HG03097 (cell line): Measurements from ENCODE around the gene GNG14.
"Not testable (repeated sequence)": the region's sequence is repeated elsewhere in the genome, so short reads cannot be mapped to it uniquely, and the experiment has no call there.

Source experiments
- ATAC-seq: cut with Tn5 transposase; IDR thresholded peaks from one replicate; pipeline ENCODE4 v1.9.1; 2021; ENCODE audit not compliant: unreplicated experiment, low FRiP score

GNG14 gene

GRCh38 chr19:12695096-12695495, 7.3 kb downstream of the GNG14 start:
- ATAC-seq, result no peak

- no peak for ATAC-seq
Measured at GRCh38 chr19:12695514-12695913, 7.7 kb downstream of the GNG14 start.

GRCh38 chr19:12695997-12696365, 8.2 kb downstream of the GNG14 start:
- ATAC-seq, result peak; percentile 20

GRCh38 chr19:12696366-12697335, 8.9 kb downstream of the GNG14 start, which contains the start of gene FBXW9:
Gene FBXW9, minus strand, starts transcription at chr19:12696631. Its CDS starts 50 bp downstream, at chr19:12696581.
- ATAC-seq, result peak; percentile 54

- not testable (repeated sequence) for ATAC-seq
Measured at GRCh38 chr19:12697425-12697824, 9.6 kb downstream of the GNG14 start.

DNA sequence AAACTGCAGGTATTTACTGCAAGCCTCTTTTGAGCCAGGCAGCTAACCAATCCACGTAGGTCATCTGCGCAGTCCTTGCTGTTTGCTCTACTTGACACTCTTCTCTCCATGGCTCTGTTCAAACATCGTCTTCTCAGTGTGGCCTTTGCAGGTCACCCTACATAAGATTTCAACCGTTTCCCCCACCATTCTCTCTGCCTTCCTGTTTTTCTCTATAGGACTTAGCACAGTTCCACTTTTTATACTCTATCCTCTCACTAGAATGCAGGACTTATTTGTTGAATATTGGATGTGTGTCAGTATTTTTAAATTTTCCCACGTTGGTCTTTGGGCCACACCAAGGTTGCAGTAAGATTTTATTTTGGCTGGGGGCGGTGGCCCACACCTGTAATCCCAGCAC, 10.3 kb downstream of the GNG14 start:
- no peak for ATAC-seq

GRCh38 chr19:12701596-12702282, 13.9 kb downstream of the GNG14 start:
- ATAC-seq, result no peak

- ATAC-seq, result no peak
Measured at GRCh38 chr19:12703046-12703445, 15.2 kb downstream of the GNG14 start.

DNA sequence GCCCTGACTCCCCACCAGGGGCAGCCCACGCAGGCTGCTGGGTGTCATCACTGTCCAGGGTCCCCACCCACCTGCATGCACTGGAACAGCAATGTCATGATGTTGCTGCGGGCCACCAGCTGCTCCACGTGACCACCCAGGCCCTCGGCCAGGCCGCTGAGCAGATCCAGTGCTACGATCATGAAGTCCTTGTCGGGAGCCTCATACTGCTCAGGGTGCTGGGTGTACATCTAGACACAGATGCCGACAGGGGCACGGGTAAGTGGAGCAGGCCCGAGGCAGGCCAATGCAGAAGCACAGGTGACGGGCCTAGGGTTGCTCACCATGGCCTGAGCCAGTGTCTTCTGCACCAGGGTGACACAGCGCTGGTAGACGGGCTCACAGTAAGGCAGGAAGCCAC, 17.4 kb downstream of the GNG14 start:
- no peak for ATAC-seq

GRCh38 chr19:12705654-12706331, 18.0 kb downstream of the GNG14 start:
- no peak for ATAC-seq

DNA sequence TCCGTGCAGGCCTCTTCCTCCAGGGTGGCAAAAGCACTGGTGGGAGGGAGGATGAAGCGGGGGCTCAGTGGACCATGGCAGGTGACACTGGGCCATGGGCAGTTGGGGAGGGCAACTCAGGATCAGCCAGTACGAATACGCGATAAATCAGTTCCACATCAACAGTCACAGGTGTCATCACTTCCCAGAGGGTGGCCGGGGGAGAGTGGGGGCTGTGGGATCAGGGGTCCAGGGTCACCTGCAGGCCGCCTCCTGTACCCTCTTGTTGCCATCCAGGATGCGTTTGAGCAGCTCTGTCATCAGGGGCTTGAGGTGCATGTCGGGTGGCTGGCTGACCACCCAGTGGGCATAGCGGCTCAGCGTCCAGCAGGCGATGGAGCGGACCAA, 18.5 kb downstream of the GNG14 start:
- ATAC-seq, result no peak

- no peak for ATAC-seq
Measured at GRCh38 chr19:12708641-12709040, 20.8 kb downstream of the GNG14 start.

GRCh38 chr19:12711187-12711586, 23.4 kb downstream of the GNG14 start:
- no peak for ATAC-seq

DNA sequence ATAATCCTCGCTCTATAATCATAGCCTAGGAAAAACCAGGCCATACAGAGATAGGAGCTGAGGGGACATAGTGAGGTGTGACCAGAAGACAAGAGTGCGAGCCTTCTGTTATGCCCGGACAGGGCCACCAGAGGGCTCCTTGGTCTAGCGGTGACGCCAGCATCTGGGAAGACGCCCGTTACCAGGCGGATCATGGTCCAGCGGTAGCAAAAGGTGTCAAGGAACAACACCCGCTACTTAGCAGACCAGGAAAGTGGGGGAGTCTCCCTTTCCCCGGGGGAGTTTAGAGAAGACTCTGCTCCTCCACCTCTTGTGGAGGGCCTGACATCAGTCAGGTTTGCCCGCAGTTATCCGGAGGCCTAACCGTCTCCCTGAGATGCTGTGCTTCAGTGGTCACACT, 24.3 kb downstream of the GNG14 start:
- not testable (repeated sequence) for ATAC-seq

DNA sequence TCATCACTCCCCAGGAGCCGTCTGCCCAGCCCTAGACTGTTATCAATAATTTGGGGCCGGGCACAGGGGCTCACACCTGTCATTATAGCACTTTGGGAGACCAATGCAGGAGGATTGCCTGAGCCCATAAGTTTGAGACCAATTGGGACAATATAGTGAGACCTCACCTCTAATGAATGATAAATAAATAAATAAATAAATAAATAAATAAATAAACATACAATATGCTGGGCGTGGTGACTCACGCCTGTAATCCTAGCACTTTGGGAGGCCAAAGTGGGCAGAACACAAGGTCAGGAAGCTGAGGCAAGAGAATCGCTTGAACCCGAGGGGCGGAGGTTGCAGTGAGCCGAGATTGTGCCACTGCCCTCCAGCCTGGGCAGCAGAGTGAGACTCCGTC, 25.5 kb downstream of the GNG14 start:
- not testable (repeated sequence) for ATAC-seq

- no peak for ATAC-seq
Measured at GRCh38 chr19:12715102-12715501, 27.3 kb downstream of the GNG14 start.

DNA sequence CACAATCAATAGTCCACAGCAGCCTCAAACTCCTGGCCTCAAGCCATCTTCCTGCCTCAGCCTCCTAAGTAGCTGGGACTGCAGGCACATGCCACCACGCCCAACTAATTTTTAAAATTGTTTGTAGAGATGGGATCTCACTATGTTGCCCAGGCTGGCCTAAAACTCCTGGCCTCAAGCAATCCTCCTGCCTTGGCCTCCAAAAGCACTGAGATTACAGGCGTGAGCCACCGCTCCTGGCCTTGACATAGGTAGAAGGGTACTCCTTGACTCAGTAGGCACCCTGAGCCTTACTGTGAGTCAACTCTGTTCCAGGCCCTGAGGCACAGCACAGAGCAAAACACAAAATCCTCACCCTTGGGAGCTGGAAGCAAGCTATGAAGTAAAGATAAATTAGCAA, 28.1 kb downstream of the GNG14 start:
- ATAC-seq, result no peak

GRCh38 chr19:12720296-12720695, 32.5 kb downstream of the GNG14 start:
- no peak for ATAC-seq

GRCh38 chr19:12720851-12721655, 33.3 kb downstream of the GNG14 start:
- ATAC-seq, result no peak
